Left ventricle myocardium inferior (tissue), 1 donor: ENCODE results near the gene HTT-AS. TPM values are rescaled to one million over a fixed set of nuclear protein-coding genes. Genes with fewer than 3 reads are reported as not detected.

Source experiments
- DNase-seq: peaks from one replicate; pipeline ENCODE4 v3.0.0-alpha.2; 2020
- H3K27ac ChIP-seq: fragments of 200-600 bp; replicated peaks from 2 replicates; pipeline ENCODE4 v1.8.0; 2021
- H3K27me3 ChIP-seq: fragments of 200-600 bp; 2 replicates; pipeline ENCODE4 v1.8.0; 2021; ENCODE audit warnings: low read depth
- H3K36me3 ChIP-seq: fragments of 200-600 bp; 2 replicates; pipeline ENCODE4 v1.8.0; 2021
- H3K4me1 ChIP-seq: fragments of 200-600 bp; 2 replicates; pipeline ENCODE4 v1.8.0; 2021
- H3K4me3 ChIP-seq: fragments of 200-600 bp; 2 replicates; pipeline ENCODE4 v1.8.0; 2021; ENCODE audit warnings: mild to moderate bottlenecking, moderate library complexity
- H3K9me3 ChIP-seq: fragments of 200-600 bp; replicated peaks from 2 replicates; pipeline ENCODE4 v1.8.0; 2021
- CTCF ChIP-seq: fragments of 200-600 bp; IDR thresholded peaks from 2 replicates; pipeline ENCODE4 v1.8.0; 2021; ENCODE audit warnings: antibody characterized with exemption, mild to moderate bottlenecking, borderline replicate concordance
- intact Hi-C: fragments of 100-400 bp; cut with micrococcal nuclease; formaldehyde crosslinking; loops from one replicate; pipeline ENCODE4 v1.11.0; 2022
- total RNA-seq: library from RNA; stranded (reverse); fragmentation: NEBNext Ultra II Directional; extraction: Animal tissue kit (Norgen Biotek cat#: 25700); gene quantifications from one replicate; pipeline ENCODE4 v1.2.1, GENCODE V29; 2021
- donor health status: DM: no; HTN: yes; CAD: no; lungs with severe emphysema.

The HTT-AS gene
- total RNA-seq, 1 donor from 2014 or later, result not detected

DNA sequence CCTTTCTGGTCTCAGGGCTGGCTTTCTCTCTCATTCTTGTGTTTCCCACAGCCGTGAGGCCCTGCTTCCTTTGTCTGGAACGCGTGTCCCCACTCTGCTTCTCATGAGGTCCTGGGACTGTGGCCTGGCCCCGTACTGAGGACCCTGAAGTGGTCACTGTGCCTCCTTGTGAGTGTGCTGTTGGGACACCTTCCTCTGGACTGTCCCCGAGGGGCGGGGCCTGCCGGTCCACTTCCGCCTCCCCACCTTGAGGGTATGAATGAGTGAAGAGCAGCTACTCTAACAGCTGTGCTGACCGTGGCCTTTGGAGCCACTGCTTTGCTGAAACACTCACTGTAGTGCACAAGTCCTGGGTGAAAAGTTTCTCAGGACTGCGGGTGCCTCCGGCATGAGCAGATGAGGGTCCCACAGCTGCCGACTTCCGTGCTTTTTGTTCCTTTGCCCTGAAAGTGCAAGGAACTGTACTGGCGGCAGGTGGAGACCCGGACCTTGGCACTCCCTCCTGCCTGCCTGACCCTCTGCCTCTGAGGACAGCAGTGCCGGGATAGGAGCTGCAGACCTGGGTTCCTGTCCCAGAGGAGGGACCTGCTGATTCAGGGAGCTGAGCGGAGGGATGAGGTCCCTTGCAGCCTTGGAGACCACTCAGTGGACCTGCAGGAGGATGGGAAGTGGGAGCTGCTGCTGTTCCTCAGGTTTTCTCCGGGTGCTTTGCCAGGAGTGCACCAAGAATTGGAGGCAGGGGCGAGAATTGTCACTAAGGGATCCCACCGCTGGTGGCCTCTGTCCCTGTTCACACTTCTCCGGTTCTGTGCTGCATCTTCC is 38.0 kb downstream of the HTT-AS start:
- H3K27me3 ChIP-seq, result no peaks in the 10 kb centered on the region
- no peaks in the 10 kb centered on the region for H3K9me3 ChIP-seq
- no peak for DNase-seq
- H3K27ac ChIP-seq, result no peak overlapping the region
- H3K4me3 ChIP-seq, result no peak overlapping the region
- intact Hi-C loops, result no loop called here
- H3K4me1 ChIP-seq, result peaks cover 26% of the 10 kb centered on the region
- no peak for TF ChIP-seq CTCF
- H3K36me3 ChIP-seq, result no peaks in the 10 kb centered on the region

GRCh38 chr4:3035674-3036073 is 38.7 kb downstream of the HTT-AS start:
- no peak for TF ChIP-seq CTCF

DNA sequence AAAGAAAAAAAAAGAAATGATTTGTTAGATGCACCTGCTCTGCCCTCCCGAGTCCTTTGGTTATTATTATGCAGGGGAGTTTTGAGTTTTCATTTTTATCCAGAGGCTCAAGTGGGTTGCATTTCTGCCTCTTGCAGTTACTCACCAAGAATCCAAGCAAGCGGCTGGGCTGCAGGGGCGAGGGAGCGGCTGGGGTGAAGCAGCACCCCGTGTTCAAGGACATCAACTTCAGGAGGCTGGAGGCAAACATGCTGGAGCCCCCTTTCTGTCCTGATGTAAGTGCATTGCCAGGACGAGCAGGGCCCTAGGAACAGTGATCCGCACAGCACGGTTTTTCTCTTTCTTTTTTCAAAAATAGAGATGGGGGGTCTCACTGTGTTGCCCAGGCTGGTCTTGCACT is 39.1 kb downstream of the HTT-AS start:
- no peak for DNase-seq
- H3K9me3 ChIP-seq, result no peaks in the 10 kb centered on the region
- no peak overlapping the region for H3K4me3 ChIP-seq
- H3K4me1 ChIP-seq, result peaks cover 18% of the 10 kb centered on the region
- H3K27me3 ChIP-seq, result no peaks in the 10 kb centered on the region
- intact Hi-C loops, result no loop called here
- no peak overlapping the region for H3K27ac ChIP-seq
- TF ChIP-seq CTCF, result no peak
- no peaks in the 10 kb centered on the region for H3K36me3 ChIP-seq

More at GRCh38 chr4:3035674-3036073, 38.7 kb downstream of the HTT-AS start:
- Histone ChIP-seq H3K36me3 (no peaks in the 10 kb centered on the region), H3K9me3 (no peaks in the 10 kb centered on the region), H3K27me3 (no peaks in the 10 kb centered on the region), H3K4me3 (no peak overlapping the region), H3K4me1 (peaks cover 20% of the 10 kb centered on the region), H3K27ac (no peak overlapping the region)
- DNase-seq, result no peak
- intact Hi-C loops, result no loop called here

- Histone ChIP-seq H3K4me1 (peaks cover 18% of the 10 kb centered on the region), H3K36me3 (no peaks in the 10 kb centered on the region), H3K27ac (no peak overlapping the region), H3K27me3 (no peaks in the 10 kb centered on the region), H3K9me3 (no peaks in the 10 kb centered on the region), H3K4me3 (no peak overlapping the region)
- no peak for DNase-seq
- intact Hi-C loops, result no loop called here
- no peak for TF ChIP-seq CTCF
Observed at GRCh38 chr4:3034231-3034630, 40.1 kb downstream of the HTT-AS start.

DNA sequence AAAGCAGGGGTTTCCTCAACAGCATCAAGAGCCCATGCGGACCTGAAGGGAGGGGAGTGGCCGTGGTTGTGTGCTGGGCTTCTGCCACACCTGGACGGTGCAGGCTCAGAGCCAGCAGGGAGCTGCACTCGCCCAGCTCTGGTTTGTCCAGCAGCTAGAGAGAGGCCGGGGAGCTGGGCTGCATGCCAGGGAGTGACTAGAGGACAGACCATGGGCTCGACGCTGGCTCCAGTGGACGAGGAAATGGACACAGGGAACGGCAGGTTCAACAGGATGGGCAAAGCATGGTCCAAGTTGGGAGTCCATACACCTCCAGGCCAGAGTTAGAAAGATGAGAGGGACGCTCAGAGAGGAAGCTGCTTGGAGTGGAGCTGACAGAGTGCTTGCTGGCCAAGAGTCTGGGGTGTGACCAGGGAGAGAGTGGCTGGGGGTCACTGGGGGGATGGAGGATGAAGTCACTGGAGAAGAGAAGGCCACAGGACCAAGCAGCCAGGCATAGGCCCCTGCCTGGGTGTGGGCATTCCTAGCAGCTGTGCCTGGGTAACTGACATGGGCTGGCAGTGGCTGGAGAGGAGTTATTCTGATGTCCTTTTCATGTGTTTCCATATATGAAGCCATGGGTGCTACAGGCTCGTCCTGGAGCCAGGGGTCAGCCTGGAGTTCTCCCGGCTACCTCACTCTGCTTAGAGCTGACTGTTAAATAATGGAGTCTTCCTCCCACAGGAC is 42.8 kb downstream of the HTT-AS start:
- Histone ChIP-seq H3K9me3 (no peaks in the 10 kb centered on the region), H3K4me3 (no peak overlapping the region), H3K4me1 (no peaks in the 10 kb centered on the region), H3K27ac (no peak overlapping the region), H3K27me3 (no peaks in the 10 kb centered on the region), H3K36me3 (peaks cover 6% of the 10 kb centered on the region)
- DNase-seq, result no peak
- intact Hi-C loops, result no loop called here
- TF ChIP-seq CTCF, result no peak
